Stimulated activated CD8-positive, alpha-beta memory T cell treated with anti-CD3 and anti-CD28 coated beads, Interleukin-15, amount 100 ng/mL, for 24 hours (primary cell): ENCODE results near the gene GOLGA5.

ENCODE experiments used
- DNase-seq: peaks from one replicate; pipeline ENCODE4 v3.0.0-alpha.2; 2020; ENCODE audit warnings: low read depth

GOLGA5 gene

DNA sequence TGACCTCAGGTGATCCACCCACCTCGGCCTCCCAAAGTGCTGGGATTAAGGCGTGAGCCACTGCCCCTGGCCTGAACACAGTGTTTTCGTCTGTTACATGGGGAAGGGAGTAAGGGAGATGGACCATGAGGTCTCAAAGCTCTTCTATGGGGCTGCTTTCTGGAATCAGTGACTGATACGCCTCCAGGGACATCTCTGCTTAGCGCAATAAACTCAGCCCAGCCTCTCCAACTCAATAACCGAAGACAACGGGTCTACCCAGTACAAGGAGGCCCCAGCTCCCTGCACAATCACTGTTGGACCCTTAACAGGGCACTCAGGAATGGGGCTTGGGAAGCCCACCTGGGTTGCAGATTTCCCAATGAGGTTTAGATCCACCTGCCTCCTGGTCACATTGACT is 86.2 kb downstream of the GOLGA5 start:
- DNase-seq = no peak

- no peak for DNase-seq
These were observed 86.7 kb downstream of the GOLGA5 start for GRCh38 chr14:92880851-92881250.

DNA sequence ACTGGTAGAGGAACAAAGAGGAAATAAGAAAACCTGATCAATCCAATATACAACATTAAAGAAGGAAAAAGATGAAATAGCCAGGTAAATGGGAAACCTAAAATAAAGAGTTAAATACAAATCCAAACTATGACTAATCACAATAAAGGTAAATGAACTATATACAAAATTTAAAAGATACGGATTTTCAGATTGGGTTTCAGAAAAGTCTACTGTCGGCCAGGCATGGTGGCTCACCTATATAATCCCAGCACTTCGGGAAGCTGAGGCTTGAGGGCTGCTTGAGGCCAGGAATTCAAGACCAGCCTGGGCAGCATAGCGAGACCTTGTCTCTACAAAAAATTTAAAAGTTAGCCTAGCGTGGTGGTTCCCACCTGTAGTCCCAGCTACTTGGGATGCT is 89.0 kb downstream of the GOLGA5 start:
- DNase-seq = no peak

DNA sequence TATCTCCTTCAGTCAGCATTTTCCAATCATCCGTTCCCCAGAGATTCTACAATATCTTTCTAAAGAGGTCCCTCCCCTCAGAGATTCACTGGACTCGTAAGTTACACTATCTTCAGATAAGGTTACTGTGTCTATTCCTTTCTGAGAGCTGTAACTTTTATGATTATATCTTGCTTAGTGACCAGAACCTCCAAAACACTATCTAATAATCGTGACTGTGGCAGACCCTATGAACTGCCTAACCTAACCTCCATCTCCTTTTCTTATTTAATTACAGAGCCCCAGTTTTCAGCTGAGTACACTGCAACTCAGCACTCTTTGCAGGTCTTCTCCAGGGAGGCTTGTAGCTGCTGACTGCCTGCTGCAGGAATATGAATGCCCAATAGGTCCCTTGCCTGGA is 90.3 kb downstream of the GOLGA5 start:
- no peak for DNase-seq

GRCh38 chr14:92885279-92886061 is 91.4 kb downstream of the GOLGA5 start:
- DNase-seq = no peak

DNA sequence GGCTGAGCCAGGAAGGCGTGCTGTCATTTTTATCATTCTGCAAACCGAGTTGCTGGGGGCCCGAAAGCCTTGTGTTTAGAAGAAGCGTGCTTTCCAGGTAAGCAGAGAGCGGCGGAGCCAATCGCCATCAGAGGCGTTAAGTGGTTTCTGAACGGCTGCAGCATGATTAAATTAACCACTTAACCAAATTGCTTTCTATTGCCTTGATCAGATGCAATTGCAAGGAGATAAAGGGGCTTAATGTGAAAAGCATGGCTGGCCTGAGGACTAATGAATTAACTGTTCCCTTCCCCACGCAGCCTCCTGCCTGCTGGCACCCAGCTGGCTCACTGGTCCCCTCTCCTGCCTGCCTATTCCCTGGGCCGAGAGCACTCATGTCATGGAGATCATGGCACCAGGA is 92.2 kb downstream of the GOLGA5 start:
- no peak for DNase-seq

DNA sequence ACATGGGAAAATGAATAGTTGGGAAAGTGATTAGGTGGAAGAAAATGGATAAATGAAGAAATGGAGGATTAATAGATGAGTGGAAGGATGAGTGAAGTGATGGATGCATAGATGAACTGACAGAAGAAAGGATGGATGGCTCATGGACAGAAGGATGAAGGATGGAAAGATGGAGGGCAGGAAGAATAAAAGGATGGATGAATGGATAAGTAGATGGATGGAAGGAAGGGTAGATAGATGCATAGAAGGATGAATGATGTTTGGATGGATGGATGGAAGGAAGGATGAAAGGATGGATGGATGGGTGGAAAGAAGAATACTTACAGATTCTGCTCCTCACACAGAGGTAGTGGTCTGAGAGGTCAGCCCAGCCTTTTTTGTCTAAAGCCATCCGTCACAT is 93.1 kb downstream of the GOLGA5 start:
- no peak for DNase-seq

DNA sequence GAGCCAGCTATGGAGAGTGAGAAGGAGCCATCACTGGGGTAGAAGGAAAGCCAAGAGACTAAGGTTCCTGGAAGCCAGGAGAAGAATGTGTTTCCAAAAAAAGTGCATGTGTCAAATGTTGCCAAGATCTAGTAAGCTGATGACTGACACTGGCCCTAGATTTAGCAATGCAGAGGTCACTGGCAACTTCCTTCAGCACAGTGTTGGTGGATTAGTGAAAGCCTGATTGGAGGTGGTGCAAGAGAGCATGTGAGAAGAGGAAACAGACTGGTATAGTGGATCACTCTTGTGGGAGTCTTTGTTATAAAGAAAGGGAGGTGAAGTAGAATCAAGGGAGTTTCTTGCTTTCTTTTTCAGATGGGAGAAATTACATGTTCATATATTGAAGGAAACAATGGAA is 94.8 kb downstream of the GOLGA5 start:
- DNase-seq = no peak
